Panc1 (cell line): ENCODE results near the gene MTHFS.

ENCODE experiments used
- CTCF ChIP-seq: fragments of 450-650 bp; IDR thresholded peaks from 2 replicates; pipeline ENCODE4 v1.5.1; 2017; ENCODE audit warnings: mild to moderate bottlenecking
- POLR2AphosphoS5 ChIP-seq: IDR thresholded peaks from 2 replicates; pipeline ENCODE4 v1.6.1; 2012; ENCODE audit warnings: mild to moderate bottlenecking, low read depth, low read length, moderate library complexity
- TF ChIP-seq, protein P1 (sequence below), 2 experiments: IDR thresholded peaks; 2 replicates each; pipeline ENCODE4 v1.6.1; 2011 to 2012; ENCODE audit warnings: low read depth in 2 of 2, control low read depth in 1 of 2, low read length in 1 of 2, mild to moderate bottlenecking in 1 of 2, moderate library complexity in 1 of 2; ENCODE audit not compliant: insufficient read depth in 1 of 2

- no peak for TF ChIP-seq CTCF
- TF ChIP-seq, protein P1, sequence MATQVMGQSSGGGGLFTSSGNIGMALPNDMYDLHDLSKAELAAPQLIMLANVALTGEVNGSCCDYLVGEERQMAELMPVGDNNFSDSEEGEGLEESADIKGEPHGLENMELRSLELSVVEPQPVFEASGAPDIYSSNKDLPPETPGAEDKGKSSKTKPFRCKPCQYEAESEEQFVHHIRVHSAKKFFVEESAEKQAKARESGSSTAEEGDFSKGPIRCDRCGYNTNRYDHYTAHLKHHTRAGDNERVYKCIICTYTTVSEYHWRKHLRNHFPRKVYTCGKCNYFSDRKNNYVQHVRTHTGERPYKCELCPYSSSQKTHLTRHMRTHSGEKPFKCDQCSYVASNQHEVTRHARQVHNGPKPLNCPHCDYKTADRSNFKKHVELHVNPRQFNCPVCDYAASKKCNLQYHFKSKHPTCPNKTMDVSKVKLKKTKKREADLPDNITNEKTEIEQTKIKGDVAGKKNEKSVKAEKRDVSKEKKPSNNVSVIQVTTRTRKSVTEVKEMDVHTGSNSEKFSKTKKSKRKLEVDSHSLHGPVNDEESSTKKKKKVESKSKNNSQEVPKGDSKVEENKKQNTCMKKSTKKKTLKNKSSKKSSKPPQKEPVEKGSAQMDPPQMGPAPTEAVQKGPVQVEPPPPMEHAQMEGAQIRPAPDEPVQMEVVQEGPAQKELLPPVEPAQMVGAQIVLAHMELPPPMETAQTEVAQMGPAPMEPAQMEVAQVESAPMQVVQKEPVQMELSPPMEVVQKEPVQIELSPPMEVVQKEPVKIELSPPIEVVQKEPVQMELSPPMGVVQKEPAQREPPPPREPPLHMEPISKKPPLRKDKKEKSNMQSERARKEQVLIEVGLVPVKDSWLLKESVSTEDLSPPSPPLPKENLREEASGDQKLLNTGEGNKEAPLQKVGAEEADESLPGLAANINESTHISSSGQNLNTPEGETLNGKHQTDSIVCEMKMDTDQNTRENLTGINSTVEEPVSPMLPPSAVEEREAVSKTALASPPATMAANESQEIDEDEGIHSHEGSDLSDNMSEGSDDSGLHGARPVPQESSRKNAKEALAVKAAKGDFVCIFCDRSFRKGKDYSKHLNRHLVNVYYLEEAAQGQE (IDR thresholded peaks at IDR 0.05; ENCODE audit: insufficient read depth in 1 of 2, low read depth in 2 of 2, low read length in 1 of 2): no peak
- no peak for TF ChIP-seq POLR2AphosphoS5
These were observed 6.8 kb upstream of the MTHFS start for GRCh38 chr15:79903626-79904025.
